B cell (primary cell): ENCODE results near the gene MICU1. TPM values are rescaled to one million over a fixed set of nuclear protein-coding genes. Genes with fewer than 3 reads are reported as not detected.

Experiments used
- ATAC-seq: fragments of 200-7000 bp; cut with Tn5 transposase; one replicate; pipeline ENCODE4 v1.10.0; 2021; ENCODE audit warnings: low read depth, mild to moderate bottlenecking, moderate number of reproducible peaks, moderate library complexity
- CTCF ChIA-PET: fragments of 350-600 bp; sonication (Branson Sonifier 250); formaldehyde crosslinking; loops from one replicate; lab custom pipeline; 2021; ENCODE audit warnings: antibody characterized with exemption, inconsistent platforms; lab: Charles Lee
- POLR2A ChIA-PET: fragments of 350-600 bp; sonication (Branson Sonifier 250); formaldehyde crosslinking; loops from one replicate; lab custom pipeline; 2021; ENCODE audit warnings: antibody characterized with exemption; lab: Charles Lee
- DNase-seq: peaks from one replicate; pipeline ENCODE4 v3.0.0; 2013
- H2AFZ ChIP-seq: 2 replicates; pipeline ENCODE4 v1.6.1; 2012; ENCODE audit warnings: mild to moderate bottlenecking, low read depth, low read length; ENCODE audit not compliant: insufficient read depth, poor library complexity, severe bottlenecking
- H3K27ac ChIP-seq, 2 donors: 1 replicate in 1 of 2; 2 replicates in 1 of 2; pipeline ENCODE4 v1.5.1; 2012 to 2013; ENCODE audit warnings: low read length in 2 of 2, mild to moderate bottlenecking in 2 of 2, moderate library complexity in 1 of 2
- H3K27me3 ChIP-seq, 4 experiments: fragments of 200-600 bp in 1 of 4; sonication (generic) in 1 of 4; replicated peaks in 1 of 4; 1 replicate in 2 of 4; 2 replicates in 2 of 4; pipeline versions ENCODE4 v1.6.1 to v1.7.0; 2013 to 2016; ENCODE audit warnings: low read length in 3 of 4, mild to moderate bottlenecking in 2 of 4, mixed read lengths in 1 of 4, moderate library complexity in 1 of 4; ENCODE audit not compliant: insufficient read depth in 4 of 4, control insufficient read depth in 3 of 4; ENCODE audit errors: control extremely low read depth in 1 of 4
- H3K36me3 ChIP-seq, 2 experiments: replicated peaks in 1 of 2; 1 replicate in 1 of 2; 2 replicates in 1 of 2; pipeline versions ENCODE4 v1.6.1 to v1.7.1; 2013; ENCODE audit warnings: low read length in 1 of 2; ENCODE audit not compliant: insufficient read depth in 2 of 2, control insufficient read depth in 1 of 2; ENCODE audit errors: control extremely low read depth in 1 of 2, extremely low read depth in 1 of 2
- H3K4me1 ChIP-seq, 2 donors: fragments of 200-600 bp in 1 of 2; sonication (generic) in 1 of 2; 1 replicate in 1 of 2; 2 replicates in 1 of 2; pipeline versions ENCODE4 v1.5.1 to v1.6.1; 2013 to 2017; ENCODE audit warnings: low read length in 2 of 2; ENCODE audit not compliant: control insufficient read depth in 2 of 2, insufficient read depth in 2 of 2
- H3K4me2 ChIP-seq: replicated peaks from 2 replicates; pipeline ENCODE3; 2012; ENCODE audit warnings: mild to moderate bottlenecking, low read depth, low read length; ENCODE audit not compliant: poor library complexity, severe bottlenecking
- H3K4me3 ChIP-seq, 5 experiments: fragments of 200-600 bp in 1 of 5; sonication (generic) in 1 of 5; 1 replicate in 3 of 5; 2 replicates in 2 of 5; pipeline versions ENCODE4 v1.5.1 to v1.7.0; 2011 to 2016; ENCODE audit warnings: low read length in 4 of 5, mild to moderate bottlenecking in 4 of 5, low read depth in 2 of 5, control low read depth in 1 of 5, moderate library complexity in 1 of 5; ENCODE audit not compliant: insufficient read depth in 1 of 5; ENCODE audit errors: control extremely low read depth in 1 of 5, extremely low read depth in 1 of 5
- H3K79me2 ChIP-seq: fragments of 200-600 bp; sonication (generic); one replicate; pipeline ENCODE4 v1.6.0; 2016; ENCODE audit warnings: low read length; ENCODE audit not compliant: control insufficient read depth, insufficient read depth
- H3K9ac ChIP-seq: fragments of 200-600 bp; sonication (generic); 2 replicates; pipeline ENCODE4 v1.6.1; 2017; ENCODE audit warnings: mild to moderate bottlenecking, low read length, moderate library complexity
- H3K9me3 ChIP-seq, 3 donors: one replicate each; pipeline versions ENCODE4 v1.6.1 to v1.7.1; 2013; ENCODE audit warnings: low read length in 2 of 3; ENCODE audit not compliant: control insufficient read depth in 2 of 3, insufficient read depth in 1 of 3; ENCODE audit errors: control extremely low read depth in 1 of 3
- H4K20me1 ChIP-seq: 2 replicates; pipeline ENCODE4 v1.6.0; 2012; ENCODE audit warnings: mild to moderate bottlenecking, low read length; ENCODE audit not compliant: insufficient read depth, control insufficient read depth, poor library complexity, severe bottlenecking
- H3K27ac Mint-ChIP-seq: one replicate; pipeline ENCODE4 v1.8.0; 2021; ENCODE audit warnings: mixed read lengths
- H3K27me3 Mint-ChIP-seq: one replicate; pipeline ENCODE4 v1.8.0; 2021; ENCODE audit warnings: mixed read lengths
- H3K4me1 Mint-ChIP-seq: one replicate; pipeline ENCODE4 v1.8.0; 2021; ENCODE audit warnings: mixed read lengths
- H3K4me3 Mint-ChIP-seq: one replicate; pipeline ENCODE4 v1.8.0; 2021; ENCODE audit warnings: mixed read lengths
- H3K9me3 Mint-ChIP-seq: one replicate; pipeline ENCODE4 v1.8.0; 2022; ENCODE audit warnings: mixed read lengths; ENCODE audit not compliant: insufficient read depth
- CTCF ChIP-seq: fragments of 200-600 bp; IDR thresholded peaks from one replicate; pipeline ENCODE4 v1.8.0; 2022; ENCODE audit warnings: antibody characterized with exemption, mild to moderate bottlenecking
- EZH2 ChIP-seq: IDR thresholded peaks from 2 replicates; pipeline ENCODE4 v1.6.1; 2012; ENCODE audit warnings: borderline replicate concordance, low read depth, mild to moderate bottlenecking, moderate library complexity, low read length; ENCODE audit not compliant: insufficient read depth, poor library complexity, severe bottlenecking
- WGBS: methylation state at CpG from one replicate; pipeline ENCODE4 v1.1.5; 2013; ENCODE audit warnings: missing lambda C conversion rate; ENCODE audit not compliant: insufficient coverage; 5-methylcytosine and 5-hydroxymethylcytosine counted together
- intact Hi-C: fragments of 100-400 bp; cut with micrococcal nuclease; formaldehyde crosslinking; loops from one replicate; pipeline ENCODE4 v1.10.0; 2022
- polyA plus RNA-seq: library from polyadenylated mRNA; depleted of rRNA; stranded (reverse); fragments of >200 nt; gene quantifications from 2 replicates; pipeline ENCODE4 v1.2.3, GENCODE V29; 2012
- total RNA-seq, 2 donors: library from RNA; stranded (reverse); fragments of 120-200 nt in 1 of 2; gene quantifications; 1 replicate in 1 of 2; 2 replicates in 1 of 2; pipeline versions ENCODE4 v1.2.3 to v1.2.4, GENCODE V29; 2013 to 2022

Gene MICU1
- total and polyA plus RNA-seq, 2 donors (not counting 1 experiment from before 2014, with no cell fraction given) = 12.0 to 34.7 TPM

GRCh38 chr10:72661431-72661830, 35.6 kb upstream of the MICU1 start:
- no peak for ATAC-seq

GRCh38 chr10:72660220-72660619, 34.3 kb upstream of the MICU1 start:
- Histone ChIP-seq H3K79me2 (no peaks in the 10 kb centered on the region), H3K4me1 (no peaks in the 10 kb centered on the region), H2AFZ (no peak overlapping the region), H3K4me2 (no peak overlapping the region), H3K4me3 (no peak overlapping the region), H3K9me3 (no peaks in the 10 kb centered on the region), H3K27me3 (no peaks in the 10 kb centered on the region), H3K36me3 (no peaks in the 10 kb centered on the region), H3K9ac (no peak overlapping the region), H4K20me1 (no peaks in the 10 kb centered on the region), H3K27ac (no peak overlapping the region)
- POLR2A ChIA-PET = no interaction called here
- H3K9me3 Mint-ChIP-seq = no peaks in the 10 kb centered on the region
- H3K27ac Mint-ChIP-seq = no peak overlapping the region
- no peak for TF ChIP-seq EZH2
- no peak for TF ChIP-seq CTCF
- peaks cover 3% of the 10 kb centered on the region for H3K27me3 Mint-ChIP-seq
- no peak overlapping the region for H3K4me3 Mint-ChIP-seq
- ATAC-seq = no peak
- DNase-seq = no peak
- intact Hi-C loops = no loop called here
- no peaks in the 10 kb centered on the region for H3K4me1 Mint-ChIP-seq
- CTCF ChIA-PET = interaction anchor here (0.6 kb wide), 1 partner anchor 297 kb away, joined by 3 read pairs; no protein-coding TSS in a partner anchor

More at GRCh38 chr10:72661431-72661830, 35.6 kb upstream of the MICU1 start:
- Histone ChIP-seq H3K27me3 (no peaks in the 10 kb centered on the region), H3K9me3 (no peaks in the 10 kb centered on the region), H3K4me2 (no peak overlapping the region), H4K20me1 (no peaks in the 10 kb centered on the region), H3K36me3 (no peaks in the 10 kb centered on the region), H3K4me3 (no peak overlapping the region), H3K79me2 (no peaks in the 10 kb centered on the region), H3K27ac (no peak overlapping the region), H3K4me1 (no peaks in the 10 kb centered on the region), H3K9ac (no peak overlapping the region), H2AFZ (no peak overlapping the region)
- POLR2A ChIA-PET = no interaction called here
- no peaks in the 10 kb centered on the region for H3K9me3 Mint-ChIP-seq
- no peak overlapping the region for H3K27ac Mint-ChIP-seq
- no peaks in the 10 kb centered on the region for H3K4me1 Mint-ChIP-seq
- TF ChIP-seq EZH2 = no peak
- TF ChIP-seq CTCF = no peak
- WGBS = no CpG with 5 or more reads among the region's 1 CpG
- intact Hi-C loops = no loop called here
- DNase-seq = no peak
- H3K27me3 Mint-ChIP-seq = peaks cover 3% of the 10 kb centered on the region
- CTCF ChIA-PET = no interaction called here
- H3K4me3 Mint-ChIP-seq = no peak overlapping the region
